Measurements from ENCODE around the gene MATN4. TPM values are rescaled to one million over a fixed set of nuclear protein-coding genes. Genes with fewer than 3 reads are reported as not detected.

MATN4 gene, protein sequence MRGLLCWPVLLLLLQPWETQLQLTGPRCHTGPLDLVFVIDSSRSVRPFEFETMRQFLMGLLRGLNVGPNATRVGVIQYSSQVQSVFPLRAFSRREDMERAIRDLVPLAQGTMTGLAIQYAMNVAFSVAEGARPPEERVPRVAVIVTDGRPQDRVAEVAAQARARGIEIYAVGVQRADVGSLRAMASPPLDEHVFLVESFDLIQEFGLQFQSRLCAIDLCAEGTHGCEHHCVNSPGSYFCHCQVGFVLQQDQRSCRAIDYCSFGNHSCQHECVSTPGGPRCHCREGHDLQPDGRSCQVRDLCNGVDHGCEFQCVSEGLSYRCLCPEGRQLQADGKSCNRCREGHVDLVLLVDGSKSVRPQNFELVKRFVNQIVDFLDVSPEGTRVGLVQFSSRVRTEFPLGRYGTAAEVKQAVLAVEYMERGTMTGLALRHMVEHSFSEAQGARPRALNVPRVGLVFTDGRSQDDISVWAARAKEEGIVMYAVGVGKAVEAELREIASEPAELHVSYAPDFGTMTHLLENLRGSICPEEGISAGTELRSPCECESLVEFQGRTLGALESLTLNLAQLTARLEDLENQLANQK
- total RNA-seq = not detected in 2 replicates

GRCh38 chr20:45308117-45308778 lies at the start of gene MATN4:
TSS of gene MATN4 (minus strand) at chr20:45308299. CDS start at chr20:45305582, 2,717 bp downstream.

DNA sequence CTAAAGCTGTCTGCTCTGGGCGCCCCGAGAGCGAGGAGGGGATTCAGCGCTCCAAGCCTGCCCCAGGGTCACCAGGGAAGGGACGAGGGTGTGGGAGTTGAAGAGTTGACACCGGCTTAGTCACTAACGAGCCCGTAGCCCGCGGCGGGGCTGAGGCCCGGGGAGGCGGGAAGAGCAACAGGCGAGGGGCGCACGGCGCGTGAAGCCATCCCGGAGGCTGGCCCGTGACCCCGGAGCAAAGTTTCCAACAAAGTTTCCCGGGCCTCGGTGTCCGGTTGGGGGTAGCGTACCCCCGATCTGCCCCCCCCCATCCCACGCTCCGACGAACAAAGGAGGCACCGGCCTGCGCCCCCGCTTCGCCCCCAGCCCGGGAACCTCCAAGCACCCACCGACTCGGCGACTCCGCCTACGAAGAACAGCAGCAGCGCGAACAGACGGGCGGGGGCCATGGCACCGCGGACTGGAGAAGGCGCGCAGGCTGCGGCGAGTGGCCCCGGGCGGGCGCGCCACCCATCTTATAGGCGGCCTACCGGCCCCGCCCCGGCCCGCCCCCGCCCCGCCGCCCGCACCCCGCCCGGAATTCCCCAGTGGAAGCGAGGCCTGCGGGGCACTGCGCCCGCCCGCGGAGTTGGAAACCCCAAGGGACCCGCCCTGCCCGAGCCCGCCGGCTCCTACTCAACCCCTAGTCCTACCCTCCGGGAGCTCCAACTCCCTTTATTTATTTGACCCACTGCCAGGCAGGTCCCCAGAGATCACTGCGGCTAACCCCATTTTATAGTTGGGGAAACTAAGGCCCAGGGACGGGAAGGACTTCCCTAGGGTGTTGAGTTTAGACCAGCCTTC lies 40.1 kb upstream of the MATN4 start, which contains the start of gene SDC4:
Gene SDC4, minus strand, starts transcription at position 489 of the 843 bp plus-strand sequence. Its CDS starts 40 bp downstream, at position 449.

DNA sequence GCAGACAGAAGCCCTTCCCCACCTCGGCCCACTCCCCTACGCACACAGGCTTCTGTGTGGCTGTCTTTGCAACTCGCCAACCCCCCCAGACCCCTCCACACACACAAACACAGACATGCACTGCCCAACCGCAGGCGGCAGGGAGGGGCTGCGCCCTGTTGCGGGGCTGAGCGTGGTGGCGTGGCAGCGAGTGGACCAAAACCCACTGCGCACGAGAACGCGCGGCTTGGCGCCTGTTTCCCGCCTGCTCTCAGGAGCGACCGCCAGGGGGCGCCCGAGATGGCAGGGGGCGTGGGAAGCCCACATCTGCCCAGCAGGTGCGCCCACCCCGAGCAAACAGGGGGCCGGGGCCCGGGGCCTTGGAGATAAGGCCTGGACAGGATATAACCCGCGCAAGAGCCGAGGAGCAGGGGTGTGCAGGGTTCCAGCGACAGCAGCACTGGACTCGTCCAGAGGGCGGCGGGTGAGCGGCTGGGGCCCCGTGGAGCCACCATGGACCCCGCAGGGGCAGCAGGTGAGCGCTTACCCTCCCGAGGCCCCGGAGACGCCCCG lies 1.6 kb downstream of the MATN4 start, which contains the start of gene RBPJL:
Gene RBPJL, plus strand, starts transcription at position 410 of the 552 bp plus-strand sequence. Its CDS starts 83 bp downstream, at position 493.

GRCh38 chr20:45254383-45255262 lies 53.5 kb downstream of the MATN4 start, which contains the start of gene SLPI:
TSS of gene SLPI (minus strand) at chr20:45254564. CDS start at chr20:45254543, 21 bp downstream.

Other genes starting within 250 kb of the MATN4 start
- gene KCNS1, start 207.2 kb downstream of the MATN4 start, total RNA-seq = 5.3 and 5.5 TPM in 2 replicates
- gene WFDC5, start 193.1 kb downstream of the MATN4 start, total RNA-seq = not detected in 2 replicates
- not detected in 2 replicates for gene WFDC12, start 183.8 kb downstream of the MATN4 start, total RNA-seq
- gene PI3, start 133.4 kb downstream of the MATN4 start, total RNA-seq = not detected in 2 replicates
- not detected in 2 replicates for gene SEMG1, start 101.3 kb downstream of the MATN4 start, total RNA-seq
- not detected in 2 replicates for gene SEMG2, start 86.9 kb downstream of the MATN4 start, total RNA-seq
- gene SLPI, start 53.7 kb downstream of the MATN4 start, total RNA-seq = not detected in 2 replicates
- gene RBPJL, start 1.5 kb downstream of the MATN4 start, total RNA-seq = not detected in 2 replicates
- 170 and 210 TPM in 2 replicates for gene SDC4, start 40.1 kb upstream of the MATN4 start, total RNA-seq
- gene SYS1, start 54.9 kb upstream of the MATN4 start, total RNA-seq = 32.5 and 33.3 TPM in 2 replicates
- gene TP53TG5, start 70.0 kb upstream of the MATN4 start, total RNA-seq = not detected in 2 replicates
- 3.9 and 10.2 TPM in 2 replicates for gene DBNDD2, start 100.0 kb upstream of the MATN4 start, total RNA-seq
- gene PIGT, start 107.8 kb upstream of the MATN4 start, total RNA-seq = 51.0 and 63.4 TPM in 2 replicates
- gene WFDC2, start 161.5 kb upstream of the MATN4 start, total RNA-seq = not detected in 2 replicates
- gene SPINT3, start 207.3 kb upstream of the MATN4 start, total RNA-seq = not detected in 2 replicates
- gene WFDC6, start 231.2 kb upstream of the MATN4 start, total RNA-seq = not detected in 2 replicates
- not detected in 2 replicates for gene EPPIN, start 239.1 kb upstream of the MATN4 start, total RNA-seq

Measured in hair follicle dermal papilla cell (primary cell).